ENCODE results near the gene MAP2K6.

DNA sequence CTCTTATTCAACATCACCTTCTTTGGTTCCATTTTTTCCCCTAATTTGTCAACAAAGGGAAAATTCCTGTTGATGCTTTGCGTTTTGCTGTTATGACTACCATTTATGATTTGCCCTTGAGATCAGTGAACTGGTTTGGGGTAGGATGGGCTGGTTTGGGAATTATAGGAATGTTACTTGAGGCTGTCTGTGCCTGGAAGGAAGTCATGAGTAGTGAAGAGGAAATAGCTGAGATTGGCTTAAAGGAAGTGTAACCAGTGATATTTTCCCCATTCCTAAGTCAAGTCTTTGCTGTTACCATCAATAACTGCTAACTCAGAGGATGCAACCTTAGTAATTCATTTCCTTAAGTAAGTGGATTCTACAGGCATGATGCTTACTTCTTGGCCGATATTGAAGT, 179.2 kb downstream of the MAP2K6 start:
- TF ChIP-seq POU2F2 (IDR thresholded peaks at IDR 0.05; ENCODE audit: low read depth, low read length) (no peak), POLR2A (IDR thresholded peaks at IDR 0.05; ENCODE audit: low read depth, low read length) (no peak), TAF1 (IDR thresholded peaks at IDR 0.05; ENCODE audit: low read depth, low read length) (no peak)

Data from GM12891 (cell line).